Stomach (tissue), 9 donors: ENCODE data around the gene PCDHB11. TPM values are rescaled to one million over a fixed set of nuclear protein-coding genes. Genes with fewer than 3 reads are reported as not detected.
"Not testable (repeated sequence)": the region's sequence is repeated elsewhere in the genome, so short reads cannot be mapped to it uniquely, and the experiment has no call there.

Experiments used
- DNase-seq, 2 donors: peaks; one replicate each; pipeline versions ENCODE4 v3.0.0 to v3.0.0-alpha.2; 2013 to 2019
- H3K27ac ChIP-seq, 5 donors: fragments of 200-600 bp in 4 of 5; sonication (generic) in 4 of 5; one replicate each; pipeline ENCODE4 v1.5.1; 2013 to 2019; ENCODE audit warnings: mild to moderate bottlenecking in 1 of 5, moderate library complexity in 1 of 5
- H3K27me3 ChIP-seq, 3 donors: fragments of 200-600 bp; sonication (generic); one replicate each; pipeline ENCODE4 v1.5.1; 2017 to 2019; ENCODE audit warnings: mixed run types in 1 of 3
- H3K36me3 ChIP-seq, 4 donors: fragments of 200-600 bp; sonication (generic); 1 replicate in 3 of 4; 2 replicates in 1 of 4; pipeline ENCODE4 v1.5.1; 2016 to 2019
- H3K4me1 ChIP-seq, 4 donors: fragments of 200-600 bp; sonication (generic); one replicate each; pipeline ENCODE4 v1.5.1; 2016 to 2019
- H3K4me3 ChIP-seq, 4 donors: fragments of 200-600 bp; sonication (generic) in 3 of 4; one replicate each; pipeline ENCODE4 v1.5.1; 2016 to 2019; ENCODE audit warnings: mild to moderate bottlenecking in 1 of 4
- H3K9me3 ChIP-seq, 4 donors: fragments of 200-600 bp; sonication (generic); one replicate each; pipeline ENCODE4 v1.5.1; 2016 to 2019
- CTCF ChIP-seq, 7 experiments: fragments of 450-650 bp in 4 of 7; fragments of 200-600 bp in 3 of 7; sonication (generic) in 3 of 7; IDR thresholded peaks; one replicate each; pipeline ENCODE4 v1.5.1; 2016 to 2019; ENCODE audit warnings: antibody characterized with exemption in 7 of 7, control low read depth in 2 of 7, mild to moderate bottlenecking in 1 of 7
- EP300 ChIP-seq: sonication (generic); formaldehyde crosslinking; IDR thresholded peaks from one replicate; pipeline ENCODE4 v1.6.1; 2017; ENCODE audit warnings: antibody characterized with exemption
- POLR2A ChIP-seq, 4 donors: fragments of 450-650 bp; IDR thresholded peaks; one replicate each; pipeline ENCODE4 v1.6.1; 2016; ENCODE audit warnings: antibody characterized with exemption in 4 of 4, control low read depth in 2 of 4, mild to moderate bottlenecking in 1 of 4, moderate library complexity in 1 of 4
- POLR2AphosphoS5 ChIP-seq, 3 donors: sonication (generic); formaldehyde crosslinking; IDR thresholded peaks; one replicate each; pipeline ENCODE4 v1.6.1; 2016; ENCODE audit warnings: antibody characterized with exemption in 3 of 3
- WGBS, 5 donors: extraction: QIAGEN DNeasy Blood & Tissue Kit in 3 of 5; methylation state at CpG; one replicate each; pipeline versions ENCODE4 v1.1.5 to v1.1.7; 2013 to 2018; 5-methylcytosine and 5-hydroxymethylcytosine counted together
- intact Hi-C: fragments of 100-400 bp; cut with DNase I; formaldehyde crosslinking; loops from one replicate; pipeline ENCODE4 v1.15.1; 2023; ENCODE audit warnings: low total_unique reads
- polyA plus RNA-seq, 3 donors: library from polyadenylated mRNA; stranded (reverse); fragments of 200-250 nt; gene quantifications; one replicate each; pipeline ENCODE4 v1.2.3, GENCODE V29; 2013
- total RNA-seq, 5 donors: library from RNA; depleted of rRNA; stranded (reverse); fragments of >200 nt; gene quantifications; one replicate each; pipeline versions ENCODE4 v1.1.0 to v1.2.3, GENCODE V29; 2014 to 2016
- donor health status: healthy with polysubstance abuse.
- donor health status: Bipolar disorder and iron deficiency.
- donor health status: healthy.

Gene PCDHB11
- total and polyA plus RNA-seq, 8 donors = 0.12 to 4.4 (median 0.97) TPM; not detected in 2

- 6 to 12% (median 8%) methylated on average over 15 of the region's 15 CpGs for WGBS, 5 donors
- Histone ChIP-seq H3K27me3 (peaks cover 0 to 30% (median 0%) of the 10 kb centered on the region in 3 donors), H3K4me3 (peak overlapping the region; percentile 1 to 26 (median 14)), H3K9me3 (peaks cover 36 to 94% (median 90%) of the 10 kb centered on the region in 4 donors), H3K27ac (no peak overlapping the region), H3K4me1 (no peaks in the 10 kb centered on the region), H3K36me3 (no peaks in the 10 kb centered on the region)
- TF ChIP-seq POLR2AphosphoS5 (IDR thresholded peaks at IDR 0.05) = no peak
- peak in 1 of 7 experiments; percentile 8 for TF ChIP-seq CTCF (IDR thresholded peaks at IDR 0.05)
- no peak for TF ChIP-seq POLR2A (IDR thresholded peaks at IDR 0.05)
- intact Hi-C loops = no loop called here
- DNase-seq = peak in 1 of 2 donors; percentile 31
These were observed 34.8 kb downstream of the PCDHB11 start for GRCh38 chr5:141234109-141234667.

DNA sequence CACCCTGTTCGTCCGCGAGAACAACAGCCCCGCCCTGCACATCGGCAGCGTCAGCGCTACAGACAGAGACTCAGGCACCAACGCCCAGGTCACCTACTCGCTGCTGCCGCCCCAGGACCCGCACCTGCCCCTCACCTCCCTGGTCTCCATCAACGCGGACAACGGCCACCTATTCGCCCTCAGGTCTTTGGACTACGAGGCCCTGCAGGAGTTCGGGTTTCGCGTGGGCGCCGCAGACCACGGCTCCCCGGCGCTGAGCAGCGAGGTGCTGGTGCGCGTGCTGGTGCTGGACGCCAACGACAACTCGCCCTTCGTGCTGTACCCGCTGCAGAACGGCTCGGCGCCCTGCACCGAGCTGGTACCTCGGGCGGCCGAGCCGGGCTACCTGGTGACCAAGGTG lies 36.5 kb downstream of the PCDHB11 start:
- H3K36me3 ChIP-seq, DNase-seq, intact Hi-C loops, H3K4me1 ChIP-seq, H3K27ac ChIP-seq, H3K4me3 ChIP-seq: not testable (repeated sequence)
- Histone ChIP-seq H3K27me3 (peaks cover 0 to 36% (median 0%) of the 10 kb centered on the region in 3 donors), H3K9me3 (peaks cover 48 to 100% (median 97%) of the 10 kb centered on the region in 4 donors)
- WGBS, 5 donors = 26 to 40% (median 30%) methylated on average over 8 to 40 of the region's 40 CpGs

DNA sequence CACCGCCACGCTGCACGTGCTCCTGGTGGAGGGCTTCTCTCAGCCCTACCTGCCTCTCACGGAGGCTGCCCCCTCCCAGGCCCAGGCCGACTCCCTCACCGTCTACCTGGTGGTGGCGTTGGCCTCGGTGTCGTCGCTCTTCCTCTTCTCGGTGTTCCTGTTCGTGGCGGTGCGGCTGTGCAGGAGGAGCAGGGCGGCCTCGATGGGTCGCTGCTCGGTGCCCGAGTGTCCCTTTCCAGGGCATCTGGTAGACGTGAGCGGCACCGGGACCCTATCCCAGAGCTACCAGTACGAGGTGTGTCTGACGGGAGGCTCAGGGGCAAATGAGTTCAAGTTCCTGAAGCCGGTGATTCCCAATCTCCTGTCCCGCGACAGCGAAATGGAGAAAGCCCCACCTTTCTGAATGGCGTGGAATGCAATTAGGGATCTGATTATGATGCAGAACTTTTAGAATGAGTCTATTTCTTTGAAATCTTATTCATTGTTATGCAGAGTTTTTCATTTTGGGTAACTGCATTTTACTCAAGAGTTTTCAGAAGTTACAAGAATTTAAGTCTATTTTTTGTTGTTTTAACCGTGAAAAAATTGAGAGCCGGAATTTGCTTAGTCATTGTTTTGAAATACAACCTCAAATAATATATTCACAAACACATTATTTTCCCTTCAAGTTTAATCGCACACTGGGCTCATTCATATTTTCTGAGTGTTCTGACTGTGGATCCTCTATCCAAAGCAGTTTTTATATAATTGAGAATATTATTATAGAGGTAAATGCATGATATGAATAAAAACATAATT lies 37.3 kb downstream of the PCDHB11 start:
- WGBS, 5 donors = 18 to 24% (median 22%) methylated on average over 13 to 32 of the region's 32 CpGs
- TF ChIP-seq POLR2AphosphoS5 (IDR thresholded peaks at IDR 0.05) (no peak), EP300 (no peak), CTCF (IDR thresholded peaks at IDR 0.05) (no peak), POLR2A (IDR thresholded peaks at IDR 0.05) (no peak)
- Histone ChIP-seq H3K4me1 (no peaks in the 10 kb centered on the region), H3K27me3 (peaks cover 0 to 44% (median 0%) of the 10 kb centered on the region in 3 donors), H3K27ac (no peak overlapping the region), H3K36me3 (peaks cover 0 to 12% (median 0%) of the 10 kb centered on the region in 4 donors), H3K9me3 (peaks cover 56 to 100% (median 98%) of the 10 kb centered on the region in 4 donors), H3K4me3 (no peak overlapping the region)
- intact Hi-C loops = no loop called here
- no peak for DNase-seq

- peaks cover 57 to 100% (median 95%) of the 10 kb centered on the region in 4 donors for H3K9me3 ChIP-seq
- DNase-seq = no peak
- TF ChIP-seq EP300 = no peak
- TF ChIP-seq CTCF (IDR thresholded peaks at IDR 0.05) = no peak
- no peak for TF ChIP-seq POLR2A (IDR thresholded peaks at IDR 0.05)
- TF ChIP-seq POLR2AphosphoS5 (IDR thresholded peaks at IDR 0.05) = no peak
- intact Hi-C loops = no loop called here
- no peak overlapping the region for H3K27ac ChIP-seq
- peaks cover 0 to 20% (median 0%) of the 10 kb centered on the region in 3 donors for H3K27me3 ChIP-seq
- WGBS, 5 donors = 25 to 35% (median 29%) methylated on average over 18 to 43 of the region's 43 CpGs; no CpG with 5 or more reads in 1 of the 5 donors
- H3K4me3 ChIP-seq = no peak overlapping the region
- no peaks in the 10 kb centered on the region for H3K4me1 ChIP-seq
- H3K36me3 ChIP-seq = peaks cover 0 to 14% (median 0%) of the 10 kb centered on the region in 4 donors
These were observed 42.1 kb downstream of the PCDHB11 start for GRCh38 chr5:141241496-141241895.
